ENCODE results near the gene KNDC1. TPM values are rescaled to one million over a fixed set of nuclear protein-coding genes. Genes with fewer than 3 reads are reported as not detected.

The KNDC1 gene
- total and polyA plus RNA-seq, 2 experiments from 2014 or later: 1.8 to 16.0 TPM

DNA sequence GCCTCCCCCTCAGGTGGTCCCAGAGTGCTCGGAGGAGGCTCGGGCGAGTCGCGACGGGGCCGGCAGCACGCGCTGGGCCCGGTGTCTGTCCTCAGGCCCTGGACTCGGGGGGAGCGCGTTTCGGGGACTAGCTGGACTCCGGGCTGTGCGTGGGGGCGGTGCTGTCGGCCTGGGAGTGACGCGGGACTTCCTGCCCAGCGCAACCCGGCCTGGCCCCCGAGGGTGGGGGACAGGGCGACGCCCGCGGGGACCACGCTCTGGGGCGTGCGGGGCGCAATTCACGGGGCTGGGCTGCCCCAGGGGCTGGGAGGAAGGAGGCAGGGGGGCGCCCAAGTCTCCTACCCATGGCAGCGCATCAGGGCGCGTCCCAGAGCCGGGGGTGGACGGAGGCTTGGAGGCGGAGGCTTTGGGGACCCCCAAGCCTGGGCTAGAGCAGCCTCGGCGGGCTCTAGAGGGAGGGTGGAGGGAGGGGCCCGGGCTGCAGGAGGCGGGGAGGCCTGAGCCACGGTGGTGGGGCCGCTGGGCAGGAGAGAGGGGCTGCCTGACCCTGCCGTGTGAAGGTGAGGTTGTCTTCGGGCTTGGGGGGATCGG, 75.3 kb downstream of the KNDC1 start:
- peak overlapping the region; percentile 62 for H3K4me3 Mint-ChIP-seq
- no peak overlapping the region for H3K27ac ChIP-seq (ENCODE audit: low read depth)
- H3K27me3 ChIP-seq (ENCODE audit: insufficient read depth): peaks cover 68% of the 10 kb centered on the region
- peaks cover 67% of the 10 kb centered on the region for H3K27me3 Mint-ChIP-seq (ENCODE audit: insufficient read depth, low read depth, poor library complexity)
- H4K20me1 ChIP-seq (replicated peaks; ENCODE audit: insufficient read depth): no peaks in the 10 kb centered on the region; the same call in 1 of the 2 replicates
- DNase-seq (ENCODE audit: low spot score) (no peak), ATAC-seq (peak; percentile 1; the same call in 2 of the 3 replicates)
- peaks cover 8% of the 10 kb centered on the region; the same call in 2 of the 3 replicates for H3K36me3 Mint-ChIP-seq (ENCODE audit: low read depth)
- H3K36me3 ChIP-seq (ENCODE audit: insufficient read depth): no peaks in the 10 kb centered on the region
- 0 out of 2 replicates have a peak, but pooled peaks cover 3% of the 10 kb centered on the region for H3K9me2 ChIP-seq (ENCODE audit: insufficient read depth)
- peaks cover 17% of the 10 kb centered on the region for H3K4me1 ChIP-seq (ENCODE audit: insufficient read depth)
- H3F3A ChIP-seq (replicated peaks; ENCODE audit: low read depth): peaks cover 8% of the 10 kb centered on the region; the same call in 1 of the 2 replicates
- peak overlapping the region; percentile 66 for H3K4me3 ChIP-seq
- TF ChIP-seq EZH2 (IDR thresholded peaks at IDR 0.05; ENCODE audit: low read depth, unreplicated experiment): no peak
- H3K79me2 ChIP-seq (replicated peaks; ENCODE audit: insufficient read depth): peaks cover 4% of the 10 kb centered on the region; the same call in 1 of the 2 replicates
- H2AFZ ChIP-seq: 0 out of 2 replicates have a peak overlapping the region, but pooled peaks have one; percentile 18
- peaks cover 4% of the 10 kb centered on the region; the same call in 2 of the 3 replicates for H3K9me3 Mint-ChIP-seq
- H3K27ac Mint-ChIP-seq: no peak overlapping the region
- H3K4me1 Mint-ChIP-seq: peaks cover 20% of the 10 kb centered on the region
- H3K4me2 ChIP-seq: peak overlapping the region; percentile 85

DNA sequence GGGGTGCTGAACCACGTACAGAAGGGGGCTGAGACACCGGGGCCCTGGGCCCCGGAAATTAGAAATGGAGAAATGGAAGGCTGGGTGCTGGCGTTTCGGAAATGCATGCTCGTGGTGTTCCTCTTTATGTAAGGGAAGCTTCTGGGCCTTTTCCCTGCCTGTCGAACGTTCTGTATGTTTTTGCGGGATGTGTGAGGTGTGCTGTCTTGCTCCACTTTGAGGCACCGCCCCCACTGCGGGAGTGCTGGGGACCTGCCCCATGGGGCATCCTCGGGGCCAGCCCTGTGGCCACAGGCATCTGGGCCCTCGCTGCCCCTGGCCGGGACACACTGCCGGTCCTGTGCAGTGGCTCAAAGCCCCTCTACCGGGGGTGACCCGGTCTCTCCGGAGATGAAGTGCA, 75.9 kb downstream of the KNDC1 start:
- ATAC-seq (no peak), DNase-seq (ENCODE audit: low spot score) (peak; percentile 44)
- Histone ChIP-seq H3K36me3 (ENCODE audit: insufficient read depth) (no peaks in the 10 kb centered on the region), H3K27ac (ENCODE audit: low read depth) (no peak overlapping the region), H3K4me2 (peak overlapping the region; percentile 85), H3F3A (replicated peaks; ENCODE audit: low read depth) (peaks cover 12% of the 10 kb centered on the region; the same call in 1 of the 2 replicates), H3K79me2 (replicated peaks; ENCODE audit: insufficient read depth) (peaks cover 4% of the 10 kb centered on the region; the same call in 1 of the 2 replicates), H4K20me1 (replicated peaks; ENCODE audit: insufficient read depth) (no peaks in the 10 kb centered on the region; the same call in 1 of the 2 replicates), H3K4me3 (peak overlapping the region; percentile 66), H3K4me1 (ENCODE audit: insufficient read depth) (peaks cover 17% of the 10 kb centered on the region), H3K9me2 (ENCODE audit: insufficient read depth) (0 out of 2 replicates have a peak, but pooled peaks cover 3% of the 10 kb centered on the region), H2AFZ (no peak overlapping the region), H3K27me3 (ENCODE audit: insufficient read depth) (peaks cover 64% of the 10 kb centered on the region)
- no peak for TF ChIP-seq ZNF114 (CRISPR knock-in tag; IDR thresholded peaks at IDR 0.05)
- TF ChIP-seq EZH2 (IDR thresholded peaks at IDR 0.05; ENCODE audit: low read depth, unreplicated experiment): peak; percentile 43
- TF ChIP-seq, protein P1, sequence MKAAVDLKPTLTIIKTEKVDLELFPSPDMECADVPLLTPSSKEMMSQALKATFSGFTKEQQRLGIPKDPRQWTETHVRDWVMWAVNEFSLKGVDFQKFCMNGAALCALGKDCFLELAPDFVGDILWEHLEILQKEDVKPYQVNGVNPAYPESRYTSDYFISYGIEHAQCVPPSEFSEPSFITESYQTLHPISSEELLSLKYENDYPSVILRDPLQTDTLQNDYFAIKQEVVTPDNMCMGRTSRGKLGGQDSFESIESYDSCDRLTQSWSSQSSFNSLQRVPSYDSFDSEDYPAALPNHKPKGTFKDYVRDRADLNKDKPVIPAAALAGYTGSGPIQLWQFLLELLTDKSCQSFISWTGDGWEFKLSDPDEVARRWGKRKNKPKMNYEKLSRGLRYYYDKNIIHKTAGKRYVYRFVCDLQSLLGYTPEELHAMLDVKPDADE (IDR thresholded peaks at IDR 0.05): no peak
- TF ChIP-seq, protein P2, sequence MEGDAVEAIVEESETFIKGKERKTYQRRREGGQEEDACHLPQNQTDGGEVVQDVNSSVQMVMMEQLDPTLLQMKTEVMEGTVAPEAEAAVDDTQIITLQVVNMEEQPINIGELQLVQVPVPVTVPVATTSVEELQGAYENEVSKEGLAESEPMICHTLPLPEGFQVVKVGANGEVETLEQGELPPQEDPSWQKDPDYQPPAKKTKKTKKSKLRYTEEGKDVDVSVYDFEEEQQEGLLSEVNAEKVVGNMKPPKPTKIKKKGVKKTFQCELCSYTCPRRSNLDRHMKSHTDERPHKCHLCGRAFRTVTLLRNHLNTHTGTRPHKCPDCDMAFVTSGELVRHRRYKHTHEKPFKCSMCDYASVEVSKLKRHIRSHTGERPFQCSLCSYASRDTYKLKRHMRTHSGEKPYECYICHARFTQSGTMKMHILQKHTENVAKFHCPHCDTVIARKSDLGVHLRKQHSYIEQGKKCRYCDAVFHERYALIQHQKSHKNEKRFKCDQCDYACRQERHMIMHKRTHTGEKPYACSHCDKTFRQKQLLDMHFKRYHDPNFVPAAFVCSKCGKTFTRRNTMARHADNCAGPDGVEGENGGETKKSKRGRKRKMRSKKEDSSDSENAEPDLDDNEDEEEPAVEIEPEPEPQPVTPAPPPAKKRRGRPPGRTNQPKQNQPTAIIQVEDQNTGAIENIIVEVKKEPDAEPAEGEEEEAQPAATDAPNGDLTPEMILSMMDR (conservative IDR thresholded peaks at IDR 0.05; ENCODE audit: low read depth in 2 of 2): no peak
- TF ChIP-seq ZNF331 (CRISPR knock-in tag; IDR thresholded peaks at IDR 0.05; ENCODE audit: low read depth): no peak
- Mint-ChIP-seq H3K4me1 (peaks cover 20% of the 10 kb centered on the region), H3K4me3 (peak overlapping the region; percentile 62), H3K27ac (no peak overlapping the region), H3K36me3 (ENCODE audit: low read depth) (peaks cover 12% of the 10 kb centered on the region), H3K9me3 (peaks cover 4% of the 10 kb centered on the region; the same call in 2 of the 3 replicates), H3K27me3 (ENCODE audit: insufficient read depth, low read depth, poor library complexity) (peaks cover 65% of the 10 kb centered on the region)

Measured in GM23338 (cell line).